GM12875 (cell line): ENCODE measurements around the gene DFFA.
"Not testable (repeated sequence)": the region's sequence is repeated elsewhere in the genome, so short reads cannot be mapped to it uniquely, and the experiment has no call there.

Source experiments
- H3K4me3 ChIP-seq: one replicate; pipeline ENCODE4 v1.5.1; 2011; ENCODE audit warnings: low read depth, low read length, control low read depth
- TF ChIP-seq, protein P1 (sequence below): IDR thresholded peaks from 2 replicates; pipeline ENCODE4 v1.5.1; 2011; ENCODE audit warnings: low read depth, mild to moderate bottlenecking, control low read depth, inconsistent platforms, low read length, moderate library complexity, borderline replicate concordance; ENCODE audit not compliant: insufficient read depth

DFFA gene

DNA sequence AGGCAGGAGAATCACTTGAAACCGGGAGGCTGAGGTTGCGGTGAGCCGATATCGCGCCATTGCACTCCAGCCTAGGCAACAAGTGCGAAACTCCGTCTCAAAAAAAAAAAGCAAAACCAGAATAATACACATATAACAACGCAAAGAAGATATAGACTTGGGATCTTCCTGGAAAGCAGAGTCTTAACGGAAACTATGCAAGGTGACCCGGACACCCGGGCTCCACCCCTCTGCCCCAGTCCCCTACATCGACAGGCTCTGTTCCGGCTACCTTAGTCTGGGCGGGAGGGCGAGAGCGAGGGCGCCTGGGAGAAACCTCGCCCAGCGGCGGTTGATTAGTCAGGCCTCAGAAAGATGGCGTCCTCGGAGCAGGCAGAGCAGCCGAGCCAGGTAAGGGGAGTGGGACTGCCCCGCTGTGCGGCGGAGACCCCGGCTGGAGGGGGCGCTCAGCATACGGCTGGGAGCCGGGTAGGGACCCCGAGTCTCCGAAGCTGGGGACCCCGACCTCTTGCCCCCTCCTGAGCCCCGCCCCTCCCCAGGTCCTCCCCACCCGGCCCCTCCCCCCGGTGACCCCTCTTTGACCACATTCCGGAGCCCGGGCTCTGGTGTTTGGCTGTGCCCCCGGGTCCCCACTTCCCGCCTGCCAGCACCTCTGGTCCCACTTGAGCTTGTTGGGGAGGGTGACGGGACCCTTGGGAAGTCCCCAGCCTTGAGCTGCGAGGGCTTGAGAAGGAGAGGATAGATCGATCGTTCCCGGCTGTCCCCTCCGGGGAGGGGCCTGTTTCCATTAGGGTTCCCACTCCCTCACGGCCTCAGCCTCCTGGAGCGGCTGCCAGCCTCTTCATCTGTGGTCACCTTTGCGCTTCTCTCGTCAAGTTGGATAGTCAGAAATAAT, 2.5 kb upstream of the DFFA start, which contains the start of gene PEX14:
Gene PEX14 (plus strand): TSS at position 338 of the 895 bp plus-strand sequence. CDS start 17 bp downstream, at position 355.
- H3K4me3 ChIP-seq: peak within 1 kb of the TSS; percentile 77
- TF ChIP-seq, protein P1, sequence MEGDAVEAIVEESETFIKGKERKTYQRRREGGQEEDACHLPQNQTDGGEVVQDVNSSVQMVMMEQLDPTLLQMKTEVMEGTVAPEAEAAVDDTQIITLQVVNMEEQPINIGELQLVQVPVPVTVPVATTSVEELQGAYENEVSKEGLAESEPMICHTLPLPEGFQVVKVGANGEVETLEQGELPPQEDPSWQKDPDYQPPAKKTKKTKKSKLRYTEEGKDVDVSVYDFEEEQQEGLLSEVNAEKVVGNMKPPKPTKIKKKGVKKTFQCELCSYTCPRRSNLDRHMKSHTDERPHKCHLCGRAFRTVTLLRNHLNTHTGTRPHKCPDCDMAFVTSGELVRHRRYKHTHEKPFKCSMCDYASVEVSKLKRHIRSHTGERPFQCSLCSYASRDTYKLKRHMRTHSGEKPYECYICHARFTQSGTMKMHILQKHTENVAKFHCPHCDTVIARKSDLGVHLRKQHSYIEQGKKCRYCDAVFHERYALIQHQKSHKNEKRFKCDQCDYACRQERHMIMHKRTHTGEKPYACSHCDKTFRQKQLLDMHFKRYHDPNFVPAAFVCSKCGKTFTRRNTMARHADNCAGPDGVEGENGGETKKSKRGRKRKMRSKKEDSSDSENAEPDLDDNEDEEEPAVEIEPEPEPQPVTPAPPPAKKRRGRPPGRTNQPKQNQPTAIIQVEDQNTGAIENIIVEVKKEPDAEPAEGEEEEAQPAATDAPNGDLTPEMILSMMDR: no peak

DNA sequence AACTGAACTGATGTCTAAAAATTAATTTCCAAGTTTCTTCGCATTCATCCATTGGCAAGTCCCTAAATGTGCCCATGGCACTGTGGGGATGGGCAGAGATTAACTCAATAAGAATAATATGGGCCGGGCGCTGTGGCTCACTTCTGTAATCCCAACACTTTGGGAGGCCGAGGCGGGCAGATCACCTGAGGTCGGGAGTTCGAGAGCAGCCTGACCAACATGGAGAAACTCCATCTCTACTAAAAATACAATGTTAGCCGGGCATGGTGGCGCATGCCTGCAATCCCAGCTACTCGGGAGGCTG, 1.9 kb upstream of the DFFA start:
- H3K4me3 ChIP-seq: not testable (repeated sequence)

DNA sequence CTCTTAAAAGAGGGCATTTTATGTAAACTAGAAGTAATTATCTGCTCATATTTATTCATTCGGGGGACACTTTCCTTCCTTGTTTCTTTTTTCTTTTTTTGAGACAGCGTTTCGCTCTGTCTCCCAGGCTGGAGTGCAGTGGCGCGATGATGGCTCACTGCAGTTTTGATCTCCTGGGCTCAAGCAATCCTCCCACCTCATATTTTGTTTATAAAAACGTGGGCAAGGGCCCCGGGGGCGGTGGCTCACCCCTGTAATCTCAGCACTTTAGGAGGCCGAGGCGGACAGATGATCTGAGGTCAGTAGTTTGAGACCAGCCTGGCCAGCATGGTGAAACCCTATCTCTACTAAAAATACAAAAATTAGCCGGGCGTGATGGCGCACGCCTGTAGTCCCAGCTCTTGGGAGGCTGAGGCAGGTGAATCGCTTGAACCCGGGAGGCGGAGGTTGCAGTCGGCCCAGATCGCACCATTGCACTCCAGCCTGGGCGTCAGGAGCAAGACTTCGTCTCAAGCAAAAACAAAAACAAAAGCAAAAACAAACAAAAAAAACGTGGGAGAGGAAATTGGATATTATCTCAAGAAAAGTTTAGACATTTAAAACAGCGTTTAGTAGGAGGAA, 926 bp upstream of the DFFA start:
- TF ChIP-seq, protein P1: no peak
- no peak overlapping the region for H3K4me3 ChIP-seq

DNA sequence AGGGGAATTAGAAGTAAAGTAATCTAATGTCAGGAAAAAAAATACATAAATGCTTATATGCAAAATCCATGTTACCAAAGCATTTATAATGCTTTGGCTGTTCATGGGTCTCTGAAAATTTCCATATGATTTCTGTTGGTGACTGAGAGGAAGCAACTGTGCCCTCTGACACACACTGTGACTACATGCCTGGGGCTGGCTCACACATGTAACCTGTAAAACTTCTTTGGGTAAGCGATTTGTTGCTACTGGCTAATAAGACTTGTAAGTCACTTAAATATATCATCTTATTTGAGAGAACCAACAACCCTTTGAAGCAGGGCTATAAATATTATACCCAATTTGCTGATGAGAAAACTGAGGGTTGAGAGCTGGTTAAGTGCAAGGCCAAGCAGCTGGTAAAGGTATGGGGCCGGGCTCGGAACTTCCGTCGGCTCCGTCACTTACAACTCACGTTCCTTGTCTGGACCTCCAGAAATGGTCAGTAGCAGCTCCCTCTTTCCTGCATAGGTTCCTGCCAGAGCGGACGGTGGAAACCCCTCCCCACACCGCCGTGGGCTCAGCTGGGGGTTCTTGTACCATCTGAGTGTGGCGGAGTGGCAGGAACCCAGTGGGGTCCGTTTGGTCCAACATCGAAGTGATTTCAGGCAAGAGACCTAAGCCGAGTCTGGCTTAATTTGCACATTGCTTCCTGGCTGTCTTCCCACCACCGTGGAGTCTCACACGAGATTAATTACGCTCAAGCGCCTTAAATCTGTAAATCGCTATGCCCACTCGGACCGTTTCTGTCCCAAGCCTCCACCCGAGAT, 714 bp downstream of the DFFA start:
- peak overlapping the region; percentile 59 for H3K4me3 ChIP-seq
- TF ChIP-seq, protein P1: no peak

DNA sequence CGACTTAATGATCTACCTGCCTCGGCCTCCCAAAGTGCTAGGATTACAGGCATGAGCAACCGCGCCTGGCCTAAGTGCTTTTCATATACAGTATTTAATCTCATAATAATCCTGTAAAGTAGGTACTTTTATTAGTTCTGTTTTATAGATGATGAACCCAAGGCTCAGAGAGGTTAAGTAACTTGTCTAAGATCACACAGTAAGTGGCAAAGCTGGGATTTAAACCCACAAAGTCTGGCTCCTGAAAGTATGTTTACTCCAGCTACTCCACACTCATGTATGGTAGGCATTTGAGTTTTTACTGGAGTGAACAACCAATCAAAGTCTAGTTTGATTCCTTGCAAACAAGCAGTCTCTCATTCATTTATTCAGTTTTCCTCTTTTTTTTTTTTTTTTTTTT, 2.3 kb downstream of the DFFA start:
- TF ChIP-seq, protein P1: no peak
- H3K4me3 ChIP-seq: no peak overlapping the region

DNA sequence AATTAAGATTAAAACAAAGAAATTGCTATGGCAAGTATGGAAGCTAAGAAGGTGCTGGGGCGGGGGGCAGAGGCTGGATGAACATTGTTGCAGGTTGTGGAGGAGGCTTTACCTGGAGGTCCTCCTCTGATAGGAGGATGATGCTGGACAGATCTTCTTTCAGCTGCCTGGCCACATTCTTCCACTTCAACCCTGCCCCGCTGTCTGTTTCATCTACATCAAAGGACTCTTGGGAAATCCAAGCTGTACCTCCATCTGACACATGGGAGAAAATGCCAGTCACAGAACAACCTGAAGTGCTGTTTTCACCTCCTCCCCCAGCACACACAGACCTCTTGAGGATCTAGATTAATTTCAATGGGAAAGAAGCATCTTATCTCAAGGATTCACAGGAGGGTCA, 5.3 kb downstream of the DFFA start:
- H3K4me3 ChIP-seq: no peak overlapping the region
- TF ChIP-seq, protein P1: no peak

DNA sequence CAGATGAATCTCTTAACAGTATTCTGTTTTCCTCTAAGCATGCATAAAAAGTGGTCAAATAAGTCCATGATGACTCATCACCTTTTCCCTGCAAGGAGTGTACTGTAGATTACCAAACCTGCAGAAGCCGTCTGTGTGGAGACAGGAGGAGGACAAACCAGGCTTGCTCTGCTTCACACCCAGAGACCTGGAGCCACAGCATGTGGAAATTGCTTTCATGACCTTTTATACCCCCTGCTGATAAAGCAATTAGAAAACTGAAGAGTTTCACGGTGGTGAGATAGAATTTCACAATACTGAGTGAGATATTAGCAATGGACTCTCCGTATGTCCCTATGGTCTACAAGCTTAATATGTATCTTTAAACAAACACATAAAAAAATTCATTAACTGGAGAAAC, 13.1 kb downstream of the DFFA start:
- no peak overlapping the region for H3K4me3 ChIP-seq
- TF ChIP-seq, protein P1: no peak
